Upper lobe of left lung (tissue), 4 donors: ENCODE data around the gene FOXD4L6.
"Not testable (repeated sequence)": the region's sequence is repeated elsewhere in the genome, so short reads cannot be mapped to it uniquely, and the experiment has no call there.

Experiments used
- CTCF ChIP-seq, 6 experiments: fragments of 450-650 bp in 4 of 6; fragments of 200-600 bp in 2 of 6; sonication (generic) in 2 of 6; IDR thresholded peaks; one replicate each; pipeline ENCODE4 v1.5.1; 2016 to 2019; ENCODE audit warnings: antibody characterized with exemption in 6 of 6
- EP300 ChIP-seq, 4 donors: sonication (generic); formaldehyde crosslinking; IDR thresholded peaks; one replicate each; pipeline ENCODE4 v1.5.1; 2017; ENCODE audit warnings: antibody characterized with exemption in 4 of 4, control low read depth in 2 of 4
- POLR2A ChIP-seq, 4 donors: fragments of 450-650 bp; IDR thresholded peaks; one replicate each; pipeline ENCODE4 v1.5.1; 2016 to 2017; ENCODE audit warnings: antibody characterized with exemption in 4 of 4, mild to moderate bottlenecking in 2 of 4
- POLR2AphosphoS5 ChIP-seq, 2 donors: sonication (generic); formaldehyde crosslinking; IDR thresholded peaks; one replicate each; pipeline ENCODE4 v1.5.1; 2017; ENCODE audit warnings: antibody characterized with exemption in 2 of 2

DNA sequence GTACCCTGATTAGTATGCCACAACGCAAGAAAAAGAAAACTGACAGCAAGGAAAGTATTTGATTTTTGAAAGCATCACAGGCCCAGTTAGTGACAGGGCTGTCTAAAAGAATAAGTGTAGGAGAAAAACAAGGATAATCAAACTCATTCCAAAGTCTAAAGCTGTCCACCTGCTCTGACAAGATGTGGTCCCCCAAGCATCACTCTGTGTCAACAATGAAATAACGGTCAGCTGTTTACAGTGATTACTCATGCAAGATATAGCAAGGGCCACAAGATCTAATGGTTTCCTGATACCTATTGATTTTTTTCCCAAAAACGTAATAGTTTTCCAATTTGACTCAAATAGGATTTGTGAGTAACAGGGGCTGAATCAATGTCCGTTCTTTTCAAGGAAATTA lies 46.5 kb upstream of the FOXD4L6 start:
- not testable (repeated sequence) for TF ChIP-seq CTCF, EP300, POLR2A, POLR2AphosphoS5 (IDR thresholded peaks at IDR 0.05)
